NOMO-1 (cell line): ENCODE data around the gene PLA2G15.

Experiments
- DNase-seq, 2 experiments: peaks; one replicate each; lab custom pipeline; 2025; ENCODE audit not compliant: unreplicated experiment in 2 of 2; lab: John Stamatoyannopoulos, UW

The PLA2G15 gene

DNA sequence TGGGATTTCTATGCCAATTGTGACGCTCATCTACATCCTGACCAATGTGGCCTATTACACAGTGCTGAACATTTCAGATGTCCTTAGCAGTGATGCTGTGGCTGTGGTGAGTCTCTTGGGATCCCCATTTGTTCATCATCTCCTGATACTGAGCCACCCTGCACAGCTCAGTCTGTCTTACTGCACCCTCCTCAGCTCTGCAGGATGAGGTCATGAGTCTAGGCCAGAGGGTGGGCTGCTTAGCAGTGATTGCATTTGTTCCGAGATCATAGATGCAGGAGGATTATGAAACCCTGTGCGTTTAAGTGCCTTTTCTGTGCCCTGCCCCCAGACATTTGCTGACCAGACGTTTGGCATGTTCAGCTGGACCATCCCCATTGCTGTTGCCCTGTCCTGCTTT lies 46.1 kb downstream of the PLA2G15 start:
- DNase-seq = no peak

- DNase-seq = no peak
Measured at GRCh38 chr16:68292425-68292824, 47.3 kb downstream of the PLA2G15 start.

GRCh38 chr16:68296291-68296690 lies 51.1 kb downstream of the PLA2G15 start:
- no peak for DNase-seq

- peak; percentile 35 to 43 for DNase-seq
Measured at GRCh38 chr16:68296693-68297092, 51.5 kb downstream of the PLA2G15 start.

- DNase-seq = no peak
Measured at GRCh38 chr16:68297908-68298307, 52.7 kb downstream of the PLA2G15 start.

GRCh38 chr16:68298312-68298711 lies 53.1 kb downstream of the PLA2G15 start:
- no peak for DNase-seq

DNA sequence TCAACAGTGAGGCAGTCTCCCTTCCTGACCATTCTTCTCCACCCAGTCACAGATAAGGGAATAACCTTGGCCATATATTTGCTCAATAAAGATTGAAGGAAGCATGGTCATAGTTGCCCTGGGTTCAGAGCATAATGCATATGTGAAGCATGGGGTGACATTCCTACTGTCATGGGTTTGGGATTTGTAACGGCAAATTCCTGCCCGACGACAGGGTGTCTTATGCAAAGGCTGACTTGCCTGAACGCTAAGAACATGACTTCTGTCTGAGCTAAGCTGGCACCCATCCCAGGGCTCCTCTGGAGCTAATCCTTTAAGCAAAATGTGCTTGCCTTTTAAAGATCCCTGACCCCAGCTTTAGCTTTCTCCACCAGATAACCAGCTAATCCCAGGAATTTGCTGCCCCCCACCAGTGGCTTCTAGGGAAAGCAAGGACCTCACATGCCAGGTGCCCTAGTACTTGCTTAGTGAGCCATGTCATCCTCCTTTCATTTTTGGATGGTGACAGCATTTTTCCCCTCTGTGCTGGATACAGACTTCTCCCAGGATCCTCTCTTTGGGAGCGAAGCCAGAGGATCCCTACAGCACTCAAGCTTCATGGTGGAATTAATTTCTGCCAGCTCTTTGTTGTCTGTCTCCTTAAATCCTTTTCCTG lies 53.9 kb downstream of the PLA2G15 start:
- no peak for DNase-seq

GRCh38 chr16:68299571-68300453 lies 54.6 kb downstream of the PLA2G15 start:
- no peak for DNase-seq

DNA sequence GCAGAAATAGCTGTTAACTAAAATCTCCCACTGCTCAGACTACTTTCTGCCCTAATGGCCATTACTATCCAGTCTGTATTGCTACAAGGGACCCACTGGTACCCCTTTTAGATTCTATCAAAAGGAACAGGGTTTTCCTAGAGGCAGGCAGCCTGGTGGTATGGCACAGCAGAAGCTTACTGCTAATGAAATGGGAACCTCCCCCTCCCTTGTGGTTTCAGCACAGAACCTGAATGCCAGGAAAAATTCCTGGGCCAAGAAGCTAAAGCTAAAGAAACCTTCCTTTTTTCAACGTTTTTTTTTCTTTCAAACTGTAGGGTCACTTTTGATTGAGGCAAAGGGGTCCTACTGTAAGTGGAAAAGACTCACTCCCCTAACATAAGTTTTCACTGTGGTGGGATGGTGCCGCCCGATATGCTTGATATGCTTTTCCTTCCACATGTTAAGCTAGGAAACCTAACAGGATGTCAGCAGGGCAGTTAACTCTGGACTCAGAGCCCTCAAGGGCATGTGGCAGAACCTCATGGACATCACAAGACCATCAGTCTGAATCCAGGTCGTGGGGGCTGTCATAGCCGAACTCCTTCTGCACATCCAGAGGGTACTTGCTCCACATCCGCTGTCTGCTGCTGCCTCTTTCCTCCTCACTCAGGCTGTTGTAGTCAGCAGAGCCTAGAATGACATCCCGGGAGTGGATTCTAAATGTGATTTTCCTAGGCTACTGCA lies 55.7 kb downstream of the PLA2G15 start:
- DNase-seq = no peak

DNA sequence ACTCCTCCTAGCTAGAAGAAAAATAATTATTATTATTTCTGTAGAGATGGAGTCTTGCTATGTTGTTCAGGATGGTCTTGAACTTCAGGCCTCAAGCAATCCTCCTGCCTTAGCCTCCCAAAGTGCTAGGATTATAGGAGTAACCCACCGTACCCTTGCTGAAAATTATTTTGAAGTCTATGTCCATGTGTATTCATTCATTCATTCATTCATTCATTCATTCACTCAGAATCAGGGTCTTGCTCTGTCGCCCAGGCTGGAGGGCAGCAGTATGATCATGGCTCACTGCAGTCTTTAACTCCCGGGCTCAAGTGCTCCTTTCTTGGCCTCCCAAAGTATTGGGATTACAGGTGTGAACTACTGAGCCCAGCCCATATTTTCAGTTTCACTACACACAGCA lies 61.5 kb downstream of the PLA2G15 start:
- no peak for DNase-seq

DNA sequence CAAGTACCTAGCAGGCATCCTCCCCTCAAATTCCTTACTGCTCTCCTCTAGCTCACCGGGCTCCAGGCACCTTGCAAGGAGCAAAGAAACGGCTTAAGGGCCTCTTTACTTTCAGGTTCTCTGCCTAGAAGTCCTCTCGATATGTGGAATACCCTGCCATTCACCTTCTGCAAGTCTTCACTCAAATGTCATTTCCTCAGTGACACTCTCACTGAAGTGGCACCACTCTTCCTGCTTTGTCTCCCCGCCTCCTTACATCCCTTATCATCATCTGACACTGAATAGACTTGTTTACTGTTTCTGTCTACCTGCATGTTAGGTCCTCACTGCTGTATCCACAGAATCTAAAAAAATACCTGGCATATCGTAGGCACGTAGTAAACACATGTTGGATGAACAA lies 64.6 kb downstream of the PLA2G15 start:
- peak in 1 of 2 experiments; percentile 2 for DNase-seq

DNA sequence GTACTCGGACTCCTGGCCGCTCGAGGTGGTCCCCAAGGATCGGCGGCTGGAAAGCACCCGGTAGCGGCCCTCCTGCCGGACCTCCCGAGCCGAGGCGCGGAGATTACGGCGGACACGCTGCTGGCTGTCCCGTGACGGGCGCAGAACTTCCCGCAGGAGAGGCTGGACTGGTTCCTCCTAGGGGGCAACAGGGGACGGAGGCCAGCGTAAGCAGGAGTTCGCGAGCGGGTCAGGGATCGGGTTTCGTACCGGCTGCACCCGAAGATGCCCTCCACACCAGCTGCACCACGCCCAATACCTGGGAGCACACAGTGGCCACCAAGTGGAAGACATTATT lies 65.2 kb downstream of the PLA2G15 start:
- DNase-seq = no peak
